WTC11 (cell line): ENCODE data around the gene CCDC134. TPM values are rescaled to one million over a fixed set of nuclear protein-coding genes. Genes with fewer than 3 reads are reported as not detected.

Experiments used
- ATAC-seq: fragments of 200-7000 bp; cut with Tn5 transposase; 2 replicates; pipeline ENCODE4 v1.10.0; 2021; ENCODE audit warnings: mild to moderate bottlenecking, moderate library complexity
- CTCF ChIA-PET: fragments of 300-600 bp; sonication (Branson Sonifier 250); formaldehyde crosslinking; loops from one replicate; lab custom pipeline; 2021; ENCODE audit warnings: antibody characterized with exemption; lab: Charles Lee
- POLR2A ChIA-PET: fragments of 350-600 bp; sonication (Branson Sonifier 250); formaldehyde crosslinking; loops from one replicate; lab custom pipeline; 2021; ENCODE audit warnings: antibody characterized with exemption; lab: Charles Lee
- DNase-seq: peaks from one replicate; pipeline ENCODE4 v3.0.0; 2021; ENCODE audit warnings: low spot score
- H3K27ac Mint-ChIP-seq: 2 replicates; pipeline ENCODE4 v1.8.0; 2021; ENCODE audit warnings: mixed read lengths
- H3K27me3 Mint-ChIP-seq: 2 replicates; pipeline ENCODE4 v1.8.0; 2021; ENCODE audit warnings: low read depth, mild to moderate bottlenecking, moderate library complexity, mixed read lengths
- H3K36me3 Mint-ChIP-seq: 2 replicates; pipeline ENCODE4 v1.8.0; 2021; ENCODE audit warnings: mixed read lengths
- H3K4me1 Mint-ChIP-seq: 2 replicates; pipeline ENCODE4 v1.8.0; 2022; ENCODE audit warnings: mixed read lengths
- H3K4me3 Mint-ChIP-seq: 2 replicates; pipeline ENCODE4 v1.8.0; 2021; ENCODE audit warnings: mild to moderate bottlenecking, moderate library complexity, mixed read lengths
- H3K9me3 Mint-ChIP-seq: 2 replicates; pipeline ENCODE4 v1.8.0; 2021; ENCODE audit warnings: mixed read lengths
- CREB1 ChIP-seq: sonication (generic); formaldehyde crosslinking; IDR thresholded peaks from 2 replicates; pipeline ENCODE4 v1.8.0; 2023; ENCODE audit warnings: mild to moderate bottlenecking, missing genetic modification reagents
- GABPB1 ChIP-seq: sonication (generic); formaldehyde crosslinking; IDR thresholded peaks from 2 replicates; pipeline ENCODE4 v1.8.1; 2023; ENCODE audit warnings: mild to moderate bottlenecking, missing genetic modification reagents
- NFATC4 ChIP-seq: fragments of 250-450 bp; sonication (Bioruptor Pico); IDR thresholded peaks from 2 replicates; pipeline ENCODE4 v1.9.0; 2021; ENCODE audit warnings: mild to moderate bottlenecking
- NR2C2 ChIP-seq: sonication (generic); formaldehyde crosslinking; IDR thresholded peaks from 2 replicates; pipeline ENCODE4 v1.8.0; 2022; ENCODE audit warnings: mild to moderate bottlenecking, missing genetic modification reagents
- NR3C1 ChIP-seq: sonication (generic); formaldehyde crosslinking; conservative IDR thresholded peaks from 2 replicates; pipeline ENCODE4 v1.8.1; 2023; ENCODE audit warnings: low read depth, mild to moderate bottlenecking, missing genetic modification reagents
- RELA ChIP-seq: sonication (generic); formaldehyde crosslinking; IDR thresholded peaks from 2 replicates; pipeline ENCODE4 v1.8.1; 2022; ENCODE audit warnings: missing genetic modification reagents, mild to moderate bottlenecking, borderline replicate concordance
- TCF7 ChIP-seq: sonication (generic); formaldehyde crosslinking; IDR thresholded peaks from 2 replicates; pipeline ENCODE4 v1.8.0; 2022; ENCODE audit warnings: mild to moderate bottlenecking, low read depth, missing genetic modification reagents, moderate library complexity
- TEAD4 ChIP-seq: sonication (generic); formaldehyde crosslinking; IDR thresholded peaks from 2 replicates; pipeline ENCODE4 v1.8.0; 2022; ENCODE audit warnings: mild to moderate bottlenecking, missing genetic modification reagents
- ZNF263 ChIP-seq: sonication (generic); formaldehyde crosslinking; IDR thresholded peaks from 2 replicates; pipeline ENCODE4 v1.8.1; 2022; ENCODE audit warnings: low read depth, mild to moderate bottlenecking, moderate library complexity, missing genetic modification reagents
- ZNF396 ChIP-seq: fragments of 250-450 bp; sonication (Bioruptor Pico); IDR thresholded peaks from 2 replicates; pipeline ENCODE4 v1.8.0; 2021; ENCODE audit warnings: mild to moderate bottlenecking, moderate library complexity, borderline replicate concordance
- total RNA-seq: library from RNA; stranded (reverse); gene quantifications from 3 replicates; pipeline ENCODE4 v1.2.3, GENCODE V29; 2021
- TF ChIP-seq, protein P1 (sequence below): sonication (generic); formaldehyde crosslinking; IDR thresholded peaks from 2 replicates; pipeline ENCODE4 v1.8.0; 2022; ENCODE audit warnings: mild to moderate bottlenecking, missing genetic modification reagents
- TF ChIP-seq, protein P2 (sequence below): fragments of 250-450 bp; sonication (Bioruptor Pico); IDR thresholded peaks from 2 replicates; pipeline ENCODE4 v1.8.0; 2021; ENCODE audit warnings: mild to moderate bottlenecking
- TF ChIP-seq, protein P3 (sequence below): sonication (generic); formaldehyde crosslinking; IDR thresholded peaks from 2 replicates; pipeline ENCODE4 v1.8.1; 2023; ENCODE audit warnings: mild to moderate bottlenecking, missing genetic modification reagents, moderate library complexity
- TF ChIP-seq, protein P4 (sequence below): sonication (generic); formaldehyde crosslinking; IDR thresholded peaks from 2 replicates; pipeline ENCODE4 v1.8.0; 2023; ENCODE audit warnings: missing genetic modification reagents
- TF ChIP-seq, protein P5 (sequence below): fragments of 250-450 bp; sonication (Bioruptor Pico); conservative IDR thresholded peaks from 2 replicates; pipeline ENCODE4 v1.9.0; 2021; ENCODE audit warnings: mild to moderate bottlenecking
- TF ChIP-seq, protein P6 (sequence below): sonication (generic); formaldehyde crosslinking; conservative IDR thresholded peaks from 2 replicates; pipeline ENCODE4 v1.8.1; 2023; ENCODE audit warnings: mild to moderate bottlenecking, low read depth, missing genetic modification reagents, moderate library complexity
- TF ChIP-seq, protein P7 (sequence below): sonication (generic); formaldehyde crosslinking; IDR thresholded peaks from 2 replicates; pipeline ENCODE4 v1.8.1; 2022; ENCODE audit warnings: mild to moderate bottlenecking, moderate library complexity, missing genetic modification reagents
- TF ChIP-seq, protein P8 (sequence below): sonication (generic); formaldehyde crosslinking; IDR thresholded peaks from 2 replicates; pipeline ENCODE4 v1.8.1; 2022; ENCODE audit warnings: mild to moderate bottlenecking, missing genetic modification reagents, moderate library complexity, borderline replicate concordance

The CCDC134 gene
- total RNA-seq, 1 experiment from 2014 or later, result 19.0 TPM

DNA sequence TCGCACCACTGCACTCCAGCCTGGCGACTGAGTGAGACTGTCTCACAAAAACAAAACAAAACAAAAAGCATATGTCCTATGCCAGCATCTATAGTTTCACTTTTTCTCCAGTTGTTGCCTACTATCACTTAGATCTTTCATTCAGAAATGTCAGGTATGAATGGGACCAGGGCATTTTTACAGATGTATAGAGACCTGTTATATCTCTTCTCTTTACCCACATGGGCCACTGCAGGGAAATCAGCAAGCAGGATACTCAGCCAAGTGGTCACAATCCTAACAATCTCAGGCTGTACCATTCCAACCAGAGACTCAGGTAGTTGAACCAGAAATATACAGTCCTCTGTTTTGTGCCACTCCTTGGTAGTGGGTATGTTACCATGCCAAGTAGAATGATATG, 16.4 kb downstream of the CCDC134 start:
- Mint-ChIP-seq H3K4me3 (no peak overlapping the region), H3K36me3 (peaks cover 9% of the 10 kb centered on the region; the same call in 1 of the 2 replicates)
- no peak for ATAC-seq
- no peak for TF ChIP-seq CREB1 (CRISPR knock-in tag)
- TF ChIP-seq ZNF396 (CRISPR knock-in tag), result no peak
- no peak for TF ChIP-seq TCF7
- TF ChIP-seq ZNF263 (CRISPR knock-in tag), result no peak
- TF ChIP-seq, protein P1, sequence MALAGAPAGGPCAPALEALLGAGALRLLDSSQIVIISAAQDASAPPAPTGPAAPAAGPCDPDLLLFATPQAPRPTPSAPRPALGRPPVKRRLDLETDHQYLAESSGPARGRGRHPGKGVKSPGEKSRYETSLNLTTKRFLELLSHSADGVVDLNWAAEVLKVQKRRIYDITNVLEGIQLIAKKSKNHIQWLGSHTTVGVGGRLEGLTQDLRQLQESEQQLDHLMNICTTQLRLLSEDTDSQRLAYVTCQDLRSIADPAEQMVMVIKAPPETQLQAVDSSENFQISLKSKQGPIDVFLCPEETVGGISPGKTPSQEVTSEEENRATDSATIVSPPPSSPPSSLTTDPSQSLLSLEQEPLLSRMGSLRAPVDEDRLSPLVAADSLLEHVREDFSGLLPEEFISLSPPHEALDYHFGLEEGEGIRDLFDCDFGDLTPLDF (CRISPR knock-in tag), result no peak
- no peak for TF ChIP-seq RELA
- TF ChIP-seq, protein P2, sequence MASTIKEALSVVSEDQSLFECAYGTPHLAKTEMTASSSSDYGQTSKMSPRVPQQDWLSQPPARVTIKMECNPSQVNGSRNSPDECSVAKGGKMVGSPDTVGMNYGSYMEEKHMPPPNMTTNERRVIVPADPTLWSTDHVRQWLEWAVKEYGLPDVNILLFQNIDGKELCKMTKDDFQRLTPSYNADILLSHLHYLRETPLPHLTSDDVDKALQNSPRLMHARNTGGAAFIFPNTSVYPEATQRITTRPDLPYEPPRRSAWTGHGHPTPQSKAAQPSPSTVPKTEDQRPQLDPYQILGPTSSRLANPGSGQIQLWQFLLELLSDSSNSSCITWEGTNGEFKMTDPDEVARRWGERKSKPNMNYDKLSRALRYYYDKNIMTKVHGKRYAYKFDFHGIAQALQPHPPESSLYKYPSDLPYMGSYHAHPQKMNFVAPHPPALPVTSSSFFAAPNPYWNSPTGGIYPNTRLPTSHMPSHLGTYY (CRISPR knock-in tag), result no peak
- no peak for TF ChIP-seq NR2C2
- TF ChIP-seq, protein P3, sequence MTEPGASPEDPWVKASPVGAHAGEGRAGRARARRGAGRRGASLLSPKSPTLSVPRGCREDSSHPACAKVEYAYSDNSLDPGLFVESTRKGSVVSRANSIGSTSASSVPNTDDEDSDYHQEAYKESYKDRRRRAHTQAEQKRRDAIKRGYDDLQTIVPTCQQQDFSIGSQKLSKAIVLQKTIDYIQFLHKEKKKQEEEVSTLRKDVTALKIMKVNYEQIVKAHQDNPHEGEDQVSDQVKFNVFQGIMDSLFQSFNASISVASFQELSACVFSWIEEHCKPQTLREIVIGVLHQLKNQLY (CRISPR knock-in tag), result no peak
- TF ChIP-seq, protein P4, sequence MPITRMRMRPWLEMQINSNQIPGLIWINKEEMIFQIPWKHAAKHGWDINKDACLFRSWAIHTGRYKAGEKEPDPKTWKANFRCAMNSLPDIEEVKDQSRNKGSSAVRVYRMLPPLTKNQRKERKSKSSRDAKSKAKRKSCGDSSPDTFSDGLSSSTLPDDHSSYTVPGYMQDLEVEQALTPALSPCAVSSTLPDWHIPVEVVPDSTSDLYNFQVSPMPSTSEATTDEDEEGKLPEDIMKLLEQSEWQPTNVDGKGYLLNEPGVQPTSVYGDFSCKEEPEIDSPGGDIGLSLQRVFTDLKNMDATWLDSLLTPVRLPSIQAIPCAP (CRISPR knock-in tag), result no peak
- TF ChIP-seq, protein P5, sequence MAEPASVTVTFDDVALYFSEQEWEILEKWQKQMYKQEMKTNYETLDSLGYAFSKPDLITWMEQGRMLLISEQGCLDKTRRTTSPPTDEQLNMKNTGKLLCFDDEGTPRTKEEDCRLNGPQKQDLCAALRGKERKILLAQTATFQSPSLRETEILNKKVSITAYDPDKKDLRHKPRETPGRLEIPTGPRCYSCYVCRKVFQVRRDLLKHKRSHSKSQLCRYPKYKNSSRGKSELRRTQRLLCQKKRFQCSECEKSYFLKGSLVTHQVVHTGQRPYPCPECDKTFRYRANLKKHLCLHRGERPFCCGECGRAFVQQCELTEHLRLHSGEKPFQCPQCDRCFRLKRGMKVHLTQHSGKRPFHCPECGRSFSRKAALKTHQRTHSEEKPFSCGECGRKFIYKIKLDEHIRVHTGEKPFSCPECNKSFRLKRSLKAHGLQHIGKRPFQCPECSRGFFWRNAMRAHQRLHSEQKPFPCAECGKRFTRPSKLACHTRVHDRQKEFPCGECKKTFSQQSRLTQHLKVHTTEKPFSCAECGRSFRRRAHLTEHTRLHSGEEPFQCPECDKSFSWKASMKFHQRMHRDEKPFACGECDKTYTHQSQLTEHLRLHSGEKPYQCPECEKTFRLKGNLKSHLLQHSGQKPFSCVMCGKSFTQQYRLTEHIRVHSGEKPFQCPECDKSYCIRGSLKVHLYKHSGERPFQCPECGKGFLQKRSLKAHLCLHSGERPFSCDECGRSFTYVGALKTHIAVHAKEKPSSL (CRISPR knock-in tag), result no peak
- TF ChIP-seq, protein P6, sequence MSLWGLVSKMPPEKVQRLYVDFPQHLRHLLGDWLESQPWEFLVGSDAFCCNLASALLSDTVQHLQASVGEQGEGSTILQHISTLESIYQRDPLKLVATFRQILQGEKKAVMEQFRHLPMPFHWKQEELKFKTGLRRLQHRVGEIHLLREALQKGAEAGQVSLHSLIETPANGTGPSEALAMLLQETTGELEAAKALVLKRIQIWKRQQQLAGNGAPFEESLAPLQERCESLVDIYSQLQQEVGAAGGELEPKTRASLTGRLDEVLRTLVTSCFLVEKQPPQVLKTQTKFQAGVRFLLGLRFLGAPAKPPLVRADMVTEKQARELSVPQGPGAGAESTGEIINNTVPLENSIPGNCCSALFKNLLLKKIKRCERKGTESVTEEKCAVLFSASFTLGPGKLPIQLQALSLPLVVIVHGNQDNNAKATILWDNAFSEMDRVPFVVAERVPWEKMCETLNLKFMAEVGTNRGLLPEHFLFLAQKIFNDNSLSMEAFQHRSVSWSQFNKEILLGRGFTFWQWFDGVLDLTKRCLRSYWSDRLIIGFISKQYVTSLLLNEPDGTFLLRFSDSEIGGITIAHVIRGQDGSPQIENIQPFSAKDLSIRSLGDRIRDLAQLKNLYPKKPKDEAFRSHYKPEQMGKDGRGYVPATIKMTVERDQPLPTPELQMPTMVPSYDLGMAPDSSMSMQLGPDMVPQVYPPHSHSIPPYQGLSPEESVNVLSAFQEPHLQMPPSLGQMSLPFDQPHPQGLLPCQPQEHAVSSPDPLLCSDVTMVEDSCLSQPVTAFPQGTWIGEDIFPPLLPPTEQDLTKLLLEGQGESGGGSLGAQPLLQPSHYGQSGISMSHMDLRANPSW, result no peak
- no peak for TF ChIP-seq GABPB1 (CRISPR knock-in tag)
- TF ChIP-seq, protein P7, sequence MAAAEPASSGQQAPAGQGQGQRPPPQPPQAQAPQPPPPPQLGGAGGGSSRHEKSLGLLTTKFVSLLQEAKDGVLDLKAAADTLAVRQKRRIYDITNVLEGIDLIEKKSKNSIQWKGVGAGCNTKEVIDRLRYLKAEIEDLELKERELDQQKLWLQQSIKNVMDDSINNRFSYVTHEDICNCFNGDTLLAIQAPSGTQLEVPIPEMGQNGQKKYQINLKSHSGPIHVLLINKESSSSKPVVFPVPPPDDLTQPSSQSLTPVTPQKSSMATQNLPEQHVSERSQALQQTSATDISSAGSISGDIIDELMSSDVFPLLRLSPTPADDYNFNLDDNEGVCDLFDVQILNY (CRISPR knock-in tag), result no peak
- TF ChIP-seq TEAD4 (CRISPR knock-in tag), result no peak
- no peak for TF ChIP-seq NR3C1 (CRISPR knock-in tag)
- no peak for TF ChIP-seq NFATC4 (CRISPR knock-in tag)
- TF ChIP-seq, protein P8, sequence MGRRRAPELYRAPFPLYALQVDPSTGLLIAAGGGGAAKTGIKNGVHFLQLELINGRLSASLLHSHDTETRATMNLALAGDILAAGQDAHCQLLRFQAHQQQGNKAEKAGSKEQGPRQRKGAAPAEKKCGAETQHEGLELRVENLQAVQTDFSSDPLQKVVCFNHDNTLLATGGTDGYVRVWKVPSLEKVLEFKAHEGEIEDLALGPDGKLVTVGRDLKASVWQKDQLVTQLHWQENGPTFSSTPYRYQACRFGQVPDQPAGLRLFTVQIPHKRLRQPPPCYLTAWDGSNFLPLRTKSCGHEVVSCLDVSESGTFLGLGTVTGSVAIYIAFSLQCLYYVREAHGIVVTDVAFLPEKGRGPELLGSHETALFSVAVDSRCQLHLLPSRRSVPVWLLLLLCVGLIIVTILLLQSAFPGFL (CRISPR knock-in tag), result no peak
- TF ChIP-seq, all 79 proteins: peak for 0
- POLR2A ChIA-PET, result no interaction called here
- H3K4me1 Mint-ChIP-seq, result 0 out of 2 replicates have a peak, but pooled peaks cover 2% of the 10 kb centered on the region
- CTCF ChIA-PET, result interaction anchor here (1.2 kb wide), 1 partner anchor 124 kb away, joined by 3 read pairs; no protein-coding TSS in a partner anchor
- no peaks in the 10 kb centered on the region for H3K27me3 Mint-ChIP-seq
- H3K9me3 Mint-ChIP-seq, result no peaks in the 10 kb centered on the region
- DNase-seq, result no peak
- no peak overlapping the region for H3K27ac Mint-ChIP-seq
